ENCODE results near the gene CTSO. TPM values are rescaled to one million over a fixed set of nuclear protein-coding genes. Genes with fewer than 3 reads are reported as not detected.

The CTSO gene
- total RNA-seq, 1 experiment from 2014 or later, result 0.57 TPM

- Histone ChIP-seq H3K79me2 (ENCODE audit: insufficient read depth, low read length) (no peaks in the 10 kb centered on the region), H3K4me3 (replicated peaks in 1 of 2; ENCODE audit: low read depth in 1 of 2, low read length in 2 of 2) (no peak overlapping the region), H3K4me1 (ENCODE audit: control insufficient read depth in 1 of 2, insufficient read depth in 2 of 2, low read length in 2 of 2) (no peaks in the 10 kb centered on the region), H4K20me1 (ENCODE audit: insufficient read depth) (no peaks in the 10 kb centered on the region), H3K9me3 (ENCODE audit: control insufficient read depth in 1 of 2, insufficient read depth in 1 of 2, low read depth in 1 of 2, low read length in 2 of 2) (no peaks in the 10 kb centered on the region), H3K4me2 (ENCODE audit: low read length) (no peak overlapping the region), H3K9me2 (ENCODE audit: insufficient read depth) (no peaks in the 10 kb centered on the region), H3K27me3 (ENCODE audit: insufficient read depth, low read length) (no peaks in the 10 kb centered on the region), H3K9ac (ENCODE audit: low read length) (no peak overlapping the region), H3K27ac (ENCODE audit: low read depth, low read length) (no peak overlapping the region), H2AFZ (ENCODE audit: low read depth, low read length, poor library complexity, severe bottlenecking) (no peak overlapping the region), H3K36me3 (ENCODE audit: control insufficient read depth in 1 of 2, insufficient read depth in 2 of 2, low read length in 2 of 2) (no peaks in the 10 kb centered on the region)
- DNase-seq (ENCODE audit: low read depth, low spot score) (no peak), ATAC-seq (no peak)
- POLR2A ChIA-PET, result no interaction called here
- TF ChIP-seq MAX (IDR thresholded peaks at IDR 0.05) (no peak), RAD21 (IDR thresholded peaks at IDR 0.05; ENCODE audit: low read depth) (no peak), TCF7L2 (IDR thresholded peaks at IDR 0.05; ENCODE audit: borderline replicate concordance, extremely low read depth, insufficient read depth, insufficient read length) (no peak), ATF3 (IDR thresholded peaks at IDR 0.05) (no peak), ELF1 (IDR thresholded peaks at IDR 0.05; ENCODE audit: borderline replicate concordance, low read depth) (no peak), CEBPB (IDR thresholded peaks at IDR 0.05; ENCODE audit: low read depth) (no peak), REST (IDR thresholded peaks at IDR 0.05; ENCODE audit: low read depth) (no peak), ZBTB33 (IDR thresholded peaks at IDR 0.05; ENCODE audit: extremely low read depth, insufficient replicate concordance, low read length) (no peak), POLR2A (IDR thresholded peaks at IDR 0.05; ENCODE audit: borderline replicate concordance, extremely low read depth, insufficient read depth, insufficient read length) (no peak), ZNF274 (IDR thresholded peaks at IDR 0.05; ENCODE audit: low read depth, low read length) (no peak), SRF (IDR thresholded peaks at IDR 0.05; ENCODE audit: low read depth) (no peak), ZFX (IDR thresholded peaks at IDR 0.05) (no peak), JUND (IDR thresholded peaks at IDR 0.05) (no peak), SP1 (IDR thresholded peaks at IDR 0.05; ENCODE audit: low read depth) (no peak), CBX3 (IDR thresholded peaks at IDR 0.05; ENCODE audit: low read depth) (no peak), CTCF (IDR thresholded peaks at IDR 0.05 in 2 of 3, conservative IDR thresholded peaks at IDR 0.05 in 1 of 3; ENCODE audit: borderline replicate concordance in 1 of 3, insufficient read depth in 1 of 3, low read depth in 2 of 3, low read length in 2 of 3) (no peak), POLR2AphosphoS5 (IDR thresholded peaks at IDR 0.05; ENCODE audit: low read depth, low read length) (no peak), FOSL1 (IDR thresholded peaks at IDR 0.05; ENCODE audit: low read depth) (no peak), EZH2 (IDR thresholded peaks at IDR 0.05) (no peak)
- CTCF ChIA-PET, result no interaction called here
- RAD21 ChIA-PET (ENCODE audit: low non-redundant PET in 1 of 2, low total read pairs in 2 of 2, uncharacterized antibody in 2 of 2, unreplicated experiment in 2 of 2), result no interaction called here
- no TSS peak for BruUV-seq (replicated peaks)
- intact Hi-C loops (cut with micrococcal nuclease), result no loop called here
These were observed 75.7 kb downstream of the CTSO start for GRCh38 chr4:155877971-155878370.

Measured in HCT116 (cell line).